ENCODE measurements around the gene CAPN11.

- TF ChIP-seq POLR2AphosphoS5 (IDR thresholded peaks at IDR 0.05; ENCODE audit: low read depth, low read length) (no peak), TAF1 (IDR thresholded peaks at IDR 0.05; ENCODE audit: borderline replicate concordance, insufficient read depth, low read length) (no peak)
Measured at GRCh38 chr6:44147256-44147655, 11.4 kb upstream of the CAPN11 start.

Data from PFSK-1 (cell line).